K562 (cell line): ENCODE data around the gene TMEM114. TPM values are rescaled to one million over a fixed set of nuclear protein-coding genes. Genes with fewer than 3 reads are reported as not detected.

Experiments used
- ATAC-seq: fragments of 200-7000 bp; cut with Tn5 transposase; 3 replicates; pipeline ENCODE4 v1.9.1; 2020; ENCODE audit warnings: moderate library complexity
- BruUV-seq: library from RNA; stranded (reverse); fragments of 400-500 nt; replicated peaks from 2 replicates; lab custom pipeline; 2021; lab: Mats Ljungman, UMichigan
- CTCF ChIA-PET: fragments of 300-600 bp; formaldehyde crosslinking; extraction: SDS; loops from one replicate; lab custom pipeline; 2021; ENCODE audit warnings: low intra/inter-chr PET ratio; lab: Yijun Ruan, JAX
- POLR2A ChIA-PET: fragments of 300-600, 350-650 bp; sonication (Branson Sonifier 250); formaldehyde crosslinking; extraction: SDS; loops from one replicate; lab custom pipeline; 2021; ENCODE audit warnings: antibody characterized with exemption, inconsistent platforms; lab: Yijun Ruan, JAX
- DNase-seq, 4 experiments: peaks; one replicate each; pipeline versions ENCODE4 v3.0.0 to v3.0.0-alpha.2; 2011 to 2018; ENCODE audit warnings: low spot score in 3 of 4, mixed read lengths in 3 of 4; ENCODE audit errors: extremely low read depth in 1 of 4
- FAIRE-seq: peaks from 2 replicates; lab custom pipeline; 2011; peaks lifted over from hg19 to GRCh38; lab: Jason Lieb, UNC
- H2AFZ ChIP-seq: 2 replicates; pipeline ENCODE4 v1.6.0; 2011; ENCODE audit warnings: low read depth, low read length, control low read depth, inconsistent platforms
- H3K27ac ChIP-seq: fragments of 200-600 bp; 3 replicates; pipeline ENCODE4 v1.8.0; 2011; ENCODE audit warnings: low read depth, mild to moderate bottlenecking, control low read depth, inconsistent platforms, low read length, moderate library complexity, mixed read lengths; ENCODE audit errors: extremely low read depth
- H3K27me3 ChIP-seq, 2 experiments: fragments of 300-600 bp in 1 of 2; 2 replicates in 1 of 2; 3 replicates in 1 of 2; pipeline versions ENCODE4 v1.6.0 to v1.8.0; 2011; ENCODE audit warnings: inconsistent platforms in 2 of 2, low read length in 2 of 2, mild to moderate bottlenecking in 1 of 2, mixed read lengths in 1 of 2, moderate library complexity in 1 of 2; ENCODE audit not compliant: control insufficient read depth in 2 of 2, insufficient read depth in 2 of 2
- H3K36me3 ChIP-seq: fragments of 300-600 bp; 3 replicates; pipeline ENCODE4 v1.8.0; 2011; ENCODE audit warnings: mild to moderate bottlenecking, low read length, inconsistent platforms; ENCODE audit not compliant: control insufficient read depth, insufficient read depth
- H3K4me1 ChIP-seq, 2 experiments: fragments of 200-600 bp in 1 of 2; replicated peaks in 1 of 2; 2 replicates in 1 of 2; 3 replicates in 1 of 2; pipeline versions ENCODE4 v1.5.1 to v1.8.0; 2011; ENCODE audit warnings: inconsistent platforms in 2 of 2, low read length in 2 of 2, mild to moderate bottlenecking in 1 of 2, mixed read lengths in 1 of 2, moderate library complexity in 1 of 2; ENCODE audit not compliant: control insufficient read depth in 2 of 2, insufficient read depth in 2 of 2
- H3K4me2 ChIP-seq: 2 replicates; pipeline ENCODE4 v1.6.1; 2011; ENCODE audit warnings: low read length, control low read depth, inconsistent platforms, mixed read lengths; ENCODE audit not compliant: insufficient read depth
- H3K4me3 ChIP-seq: fragments of 200-600 bp; sonication (generic), shearing (Covaris generic); 2 replicates; pipeline ENCODE4 v1.5.1; 2016; ENCODE audit warnings: control low read depth, inconsistent platforms
- H3K79me2 ChIP-seq: fragments of 200-600 bp; 3 replicates; pipeline ENCODE4 v1.8.0; 2011; ENCODE audit warnings: low read length, inconsistent platforms; ENCODE audit not compliant: control insufficient read depth, insufficient read depth
- H3K9ac ChIP-seq, 2 experiments: 2 replicates each; pipeline versions ENCODE4 v1.6.0 to v1.6.1; 2011; ENCODE audit warnings: low read depth in 2 of 2, low read length in 2 of 2, control low read depth in 1 of 2, inconsistent platforms in 1 of 2, mild to moderate bottlenecking in 1 of 2, mixed read lengths in 1 of 2; ENCODE audit not compliant: insufficient read depth in 1 of 2
- H3K9me1 ChIP-seq: one replicate; pipeline ENCODE4 v1.6.0; 2011; ENCODE audit warnings: inconsistent platforms, mild to moderate bottlenecking, low read length, moderate library complexity; ENCODE audit not compliant: control insufficient read depth, insufficient read depth
- H3K9me3 ChIP-seq: replicated peaks from 2 replicates; pipeline ENCODE4 v1.5.1; 2011; ENCODE audit warnings: low read depth, low read length, inconsistent platforms; ENCODE audit not compliant: control insufficient read depth, insufficient read depth
- H4K20me1 ChIP-seq: replicated peaks from 2 replicates; pipeline ENCODE4 v1.6.1; 2011; ENCODE audit warnings: low read length, inconsistent platforms, mixed read lengths; ENCODE audit not compliant: control insufficient read depth, insufficient read depth
- BCOR ChIP-seq: fragments of 450-650 bp; IDR thresholded peaks from 2 replicates; pipeline ENCODE4 v1.6.1; 2016
- HMGXB4 ChIP-seq: sonication (generic); formaldehyde crosslinking; IDR thresholded peaks from 2 replicates; pipeline ENCODE4 v1.8.1; 2023; ENCODE audit warnings: mild to moderate bottlenecking, missing genetic modification reagents
- IRF2 ChIP-seq: sonication (generic); formaldehyde crosslinking; IDR thresholded peaks from 2 replicates; pipeline ENCODE4 v1.8.1; 2022; ENCODE audit warnings: mild to moderate bottlenecking, missing genetic modification reagents
- KDM1A ChIP-seq, 2 experiments: fragments of 450-650 bp; IDR thresholded peaks; 2 replicates each; pipeline ENCODE4 v1.6.1; 2016; ENCODE audit warnings: mild to moderate bottlenecking in 2 of 2
- RBM25 ChIP-seq: fragments of 200-400 bp; formaldehyde crosslinking; IDR thresholded peaks from 2 replicates; pipeline ENCODE4 v1.6.1; 2018; ENCODE audit warnings: low read length, low read depth, moderate library complexity; ENCODE audit not compliant: severe bottlenecking
- SMAD4 ChIP-seq: fragments of 250-450 bp; sonication (Bioruptor Pico); conservative IDR thresholded peaks from 2 replicates; pipeline ENCODE4 v1.8.0; 2021; ENCODE audit warnings: inconsistent platforms, mild to moderate bottlenecking, moderate library complexity
- ZBTB34 ChIP-seq: fragments of 250-450 bp; sonication (Bioruptor Pico); IDR thresholded peaks from 2 replicates; pipeline ENCODE4 v1.8.0; 2021; ENCODE audit warnings: mild to moderate bottlenecking, moderate library complexity
- ZKSCAN1 ChIP-seq: fragments of 150-350 bp; IDR thresholded peaks from 2 replicates; pipeline ENCODE4 v1.6.1; 2016; ENCODE audit warnings: low read depth, low read length
- WGBS: fragments of 100-300 bp; shearing (Covaris generic); methylation state at CpG from one replicate; pipeline ENCODE4 v1.1.6; 2016; ENCODE audit warnings: low coverage, mixed read lengths; ENCODE audit not compliant: insufficient coverage; ENCODE audit errors: missing lambda C conversion rate; 5-methylcytosine and 5-hydroxymethylcytosine counted together
- in situ Hi-C: fragments of 300-500 bp; cut with MboI; formaldehyde crosslinking; loops from 4 replicates; pipeline ENCODE4 v1.15.0; 2018; ENCODE audit warnings: inconsistent platforms, mixed read lengths
- intact Hi-C: fragments of 100-400 bp; cut with micrococcal nuclease; formaldehyde crosslinking; loops from 2 replicates; pipeline ENCODE4 v1.14.2; 2022
- polyA plus RNA-seq, 8 experiments: library from polyadenylated mRNA; depleted of rRNA in 4 of 8; stranded (reverse) in 5 of 8; unstranded in 3 of 8; fragments of >200 nt; fragmentation: Nextera tagmentation in 2 of 8; fragmentation: Illumina TruSeq in 1 of 8; extraction: Ambion mirVana in 2 of 8; extraction: Trizol in 1 of 8; gene quantifications; 2 replicates each; pipeline versions ENCODE4 v1.2.1 to v1.2.3, GENCODE V29; 2011 to 2014; ENCODE audit warnings: inconsistent platforms in 1 of 8, missing spikeins in 1 of 8
- total RNA-seq, 7 experiments: library from RNA; depleted of rRNA in 6 of 7; stranded (reverse); fragments of >200 nt in 6 of 7; fragmentation: Illumina TruSeq in 2 of 7; extraction: Trizol in 2 of 7; gene quantifications; 2 replicates each; pipeline versions ENCODE4 v1.2.1 to v1.2.3, GENCODE V29; 2011 to 2021; ENCODE audit warnings: low replicate concordance in 1 of 7

TMEM114 gene
- total and polyA plus RNA-seq, 9 of the 15 experiments (the other 6 are each of a cell fraction or from before 2014, with no cell fraction given): not detected

- H3K9me3 ChIP-seq: no peaks in the 10 kb centered on the region
- no peak for FAIRE-seq
- no peak overlapping the region for H3K4me3 ChIP-seq
- no peak overlapping the region for H3K9ac ChIP-seq
- no peak for DNase-seq
- in situ Hi-C loops (no loop called here), intact Hi-C loops (no loop called here)
- POLR2A ChIA-PET: interaction anchor here (0.6 to 0.8 kb wide), 2 partner anchors 28 to 640 kb away, joined by 3 to 4 read pairs; no protein-coding TSS in a partner anchor
- BruUV-seq: no TSS peak
- CTCF ChIA-PET: no interaction called here
- peaks cover 0 to 6% of the 10 kb centered on the region in 2 experiments; a peak in 1 of 5 replicates for H3K4me1 ChIP-seq
- ATAC-seq: no peak
- 9% methylated on average over 1 of the region's 1 CpG for WGBS
- H3K27ac ChIP-seq: no peak overlapping the region
- no peak overlapping the region for H2AFZ ChIP-seq
- no peaks in the 10 kb centered on the region for H3K9me1 ChIP-seq
- no peak for TF ChIP-seq IRF2 (CRISPR knock-in tag)
- no peak for TF ChIP-seq ZKSCAN1
- no peak for TF ChIP-seq ZBTB34 (CRISPR knock-in tag)
- TF ChIP-seq SMAD4: no peak
- H3K36me3 ChIP-seq: no peaks in the 10 kb centered on the region
- H4K20me1 ChIP-seq: no peaks in the 10 kb centered on the region
- no peaks in the 10 kb centered on the region for H3K79me2 ChIP-seq
- H3K4me2 ChIP-seq: no peak overlapping the region
- peaks cover 0 to 20% of the 10 kb centered on the region in 2 experiments; a peak in 3 of 5 replicates for H3K27me3 ChIP-seq
These were observed 6.3 kb upstream of the TMEM114 start for GRCh38 chr16:8596581-8596980.

- Histone ChIP-seq H3K79me2 (no peaks in the 10 kb centered on the region), H3K9me3 (no peaks in the 10 kb centered on the region), H3K27me3 (peaks cover 0 to 21% of the 10 kb centered on the region in 2 experiments; a peak in 3 of 5 replicates), H3K27ac (no peak overlapping the region), H3K4me3 (no peak overlapping the region), H3K36me3 (no peaks in the 10 kb centered on the region), H3K9ac (no peak overlapping the region), H4K20me1 (no peaks in the 10 kb centered on the region), H3K9me1 (no peaks in the 10 kb centered on the region), H3K4me2 (no peak overlapping the region), H2AFZ (no peak overlapping the region), H3K4me1 (peaks cover 0 to 6% of the 10 kb centered on the region in 2 experiments; a peak in 1 of 5 replicates)
- BruUV-seq: no TSS peak
- 0 out of 4 replicates have a peak, but pooled peaks of 1 of the 2 experiments have one; percentile 28 for TF ChIP-seq KDM1A (IDR thresholded peaks at IDR 0.05)
- peak; percentile 77 for TF ChIP-seq RBM25
- no peak for TF ChIP-seq HMGXB4 (CRISPR knock-in tag)
- peak; percentile 59; the same call in 1 of the 2 replicates for TF ChIP-seq BCOR
- no peak for ATAC-seq
- intact Hi-C loops: no loop called here
- no peak for FAIRE-seq
- WGBS: 12% methylated on average over 5 of the region's 5 CpGs
- no peak for DNase-seq
- CTCF ChIA-PET: no interaction called here
- in situ Hi-C loops: no loop called here
- POLR2A ChIA-PET: interaction anchor here (0.6 kb wide), 1 partner anchor 641 kb away, joined by 4 read pairs; no protein-coding TSS in a partner anchor
These were observed 5.5 kb upstream of the TMEM114 start for GRCh38 chr16:8595783-8596182.
